KBM-7 (cell line): ENCODE data around the gene C1orf116.

Experiments used
- DNase-seq: peaks from one replicate; pipeline ENCODE4 v3.0.0-alpha.2; 2015
- in situ Hi-C: fragments of 300-500 bp; cut with MboI; formaldehyde crosslinking; loops from 2 replicates; pipeline ENCODE4 v1.14.3; 2020; ENCODE audit warnings: low sequenced_read_pairs, low pct_unique_long_range_greater_than_20kb, mixed read lengths

The C1orf116 gene

GRCh38 chr1:207040181-207040533 is 7.6 kb upstream of the C1orf116 start:
- no peak for DNase-seq
- in situ Hi-C loops = no loop called here

- in situ Hi-C loops = no loop called here
These were observed 7.0 kb upstream of the C1orf116 start for GRCh38 chr1:207039380-207040180.

GRCh38 chr1:207036865-207037264 is 4.3 kb upstream of the C1orf116 start:
- DNase-seq = no peak
- in situ Hi-C loops = no loop called here

More at GRCh38 chr1:207039380-207040180, 7.0 kb upstream of the C1orf116 start:
- no peak for DNase-seq

- no peak for DNase-seq
- in situ Hi-C loops = no loop called here
These were observed 3.5 kb upstream of the C1orf116 start for GRCh38 chr1:207035877-207036551.

- no peak for DNase-seq
- in situ Hi-C loops = no loop called here
These were observed 2.4 kb upstream of the C1orf116 start for GRCh38 chr1:207034998-207035397.

GRCh38 chr1:207034208-207034607 is 1.7 kb upstream of the C1orf116 start:
- in situ Hi-C loops = no loop called here
- no peak for DNase-seq

- in situ Hi-C loops = no loop called here
- DNase-seq = no peak
These were observed 746 bp upstream of the C1orf116 start for GRCh38 chr1:207033302-207033701.

GRCh38 chr1:207031632-207032264 is 808 bp downstream of the C1orf116 start:
- in situ Hi-C loops = no loop called here
- no peak for DNase-seq

GRCh38 chr1:207031016-207031415 is 1.5 kb downstream of the C1orf116 start:
- in situ Hi-C loops = no loop called here
- DNase-seq = no peak

GRCh38 chr1:207030522-207031009 is 2.0 kb downstream of the C1orf116 start:
- DNase-seq = no peak
- in situ Hi-C loops = no loop called here

GRCh38 chr1:207029701-207030521 is 2.6 kb downstream of the C1orf116 start:
- DNase-seq = no peak

GRCh38 chr1:207028884-207029650 is 3.5 kb downstream of the C1orf116 start:
- DNase-seq = no peak
- in situ Hi-C loops = no loop called here

More at GRCh38 chr1:207029701-207030521, 2.6 kb downstream of the C1orf116 start:
- in situ Hi-C loops = no loop called here

- in situ Hi-C loops = no loop called here
- DNase-seq = no peak
These were observed 4.6 kb downstream of the C1orf116 start for GRCh38 chr1:207027921-207028320.

- in situ Hi-C loops = no loop called here
- DNase-seq = no peak
These were observed 5.3 kb downstream of the C1orf116 start for GRCh38 chr1:207027206-207027777.

- in situ Hi-C loops = no loop called here
- no peak for DNase-seq
These were observed 6.4 kb downstream of the C1orf116 start for GRCh38 chr1:207026104-207026534.

GRCh38 chr1:207025146-207025880 is 7.2 kb downstream of the C1orf116 start:
- in situ Hi-C loops = no loop called here
- no peak for DNase-seq
